ENCODE results near the gene PTPRE. TPM values are rescaled to one million over a fixed set of nuclear protein-coding genes. Genes with fewer than 3 reads are reported as not detected.
"Not testable (repeated sequence)": the region's sequence is repeated elsewhere in the genome, so short reads cannot be mapped to it uniquely, and the experiment has no call there.

Gene PTPRE
- total RNA-seq, 2 donors from 2014 or later, result 11.3 to 23.5 TPM

- Histone ChIP-seq H3K9me3 (no peaks in the 10 kb centered on the region), H3K36me3 (no peaks in the 10 kb centered on the region), H3K27ac (no peak overlapping the region), H3K4me1 (no peaks in the 10 kb centered on the region), H3K27me3 (no peaks in the 10 kb centered on the region), H3K4me3 (no peak overlapping the region)
- no peak for DNase-seq (ENCODE audit: low spot score)
- no peak for TF ChIP-seq CTCF (IDR thresholded peaks at IDR 0.05)
Measured at GRCh38 chr10:128087884-128088709, 181.2 kb downstream of the PTPRE start.

- no peak for TF ChIP-seq CTCF (IDR thresholded peaks at IDR 0.05)
- Histone ChIP-seq H3K36me3 (no peaks in the 10 kb centered on the region), H3K4me3 (no peak overlapping the region), H3K27ac (no peak overlapping the region), H3K4me1 (no peaks in the 10 kb centered on the region), H3K27me3 (no peaks in the 10 kb centered on the region), H3K9me3 (no peaks in the 10 kb centered on the region)
- DNase-seq (ENCODE audit: low spot score), result no peak
Measured at GRCh38 chr10:128091636-128092210, 184.8 kb downstream of the PTPRE start.

- TF ChIP-seq CTCF (IDR thresholded peaks at IDR 0.05), result no peak
- H3K4me1 ChIP-seq, result no peaks in the 10 kb centered on the region
- no peaks in the 10 kb centered on the region for H3K27me3 ChIP-seq
- no peaks in the 10 kb centered on the region for H3K36me3 ChIP-seq
- no peak overlapping the region for H3K27ac ChIP-seq
- DNase-seq (ENCODE audit: low spot score), result no peak
- H3K9me3 ChIP-seq, result no peaks in the 10 kb centered on the region
- no peak overlapping the region for H3K4me3 ChIP-seq
Measured at GRCh38 chr10:128092454-128092853, 185.6 kb downstream of the PTPRE start.

- H3K27me3 ChIP-seq; H3K4me1 ChIP-seq; DNase-seq (ENCODE audit: low spot score); H3K4me3 ChIP-seq; H3K36me3 ChIP-seq; H3K27ac ChIP-seq; H3K9me3 ChIP-seq: not testable (repeated sequence)
Measured at GRCh38 chr10:128094596-128094995, 187.7 kb downstream of the PTPRE start.

- no peak for DNase-seq (ENCODE audit: low spot score)
- Histone ChIP-seq H3K36me3 (no peaks in the 10 kb centered on the region), H3K27ac (no peak overlapping the region), H3K9me3 (no peaks in the 10 kb centered on the region), H3K27me3 (no peaks in the 10 kb centered on the region), H3K4me1 (no peaks in the 10 kb centered on the region), H3K4me3 (no peak overlapping the region)
- no peak for TF ChIP-seq CTCF (IDR thresholded peaks at IDR 0.05)
Measured at GRCh38 chr10:128095027-128095752, 188.3 kb downstream of the PTPRE start.

Data from right atrium auricular region (tissue), 2 donors.